CD4-positive, alpha-beta T cell treated with Interleukin-10 for 1 hour (primary cell): ENCODE data around the gene SUPT16H.
A peak's percentile ranks its signal among the peaks of the same experiment; 100 is the strongest.
"Not testable (repeated sequence)": the region's sequence is repeated elsewhere in the genome, so short reads cannot be mapped to it uniquely, and the experiment has no call there.

ENCODE experiments used
- DNase-seq: peaks from one replicate; pipeline ENCODE4 v3.0.0-alpha.2; 2020

SUPT16H gene

DNA sequence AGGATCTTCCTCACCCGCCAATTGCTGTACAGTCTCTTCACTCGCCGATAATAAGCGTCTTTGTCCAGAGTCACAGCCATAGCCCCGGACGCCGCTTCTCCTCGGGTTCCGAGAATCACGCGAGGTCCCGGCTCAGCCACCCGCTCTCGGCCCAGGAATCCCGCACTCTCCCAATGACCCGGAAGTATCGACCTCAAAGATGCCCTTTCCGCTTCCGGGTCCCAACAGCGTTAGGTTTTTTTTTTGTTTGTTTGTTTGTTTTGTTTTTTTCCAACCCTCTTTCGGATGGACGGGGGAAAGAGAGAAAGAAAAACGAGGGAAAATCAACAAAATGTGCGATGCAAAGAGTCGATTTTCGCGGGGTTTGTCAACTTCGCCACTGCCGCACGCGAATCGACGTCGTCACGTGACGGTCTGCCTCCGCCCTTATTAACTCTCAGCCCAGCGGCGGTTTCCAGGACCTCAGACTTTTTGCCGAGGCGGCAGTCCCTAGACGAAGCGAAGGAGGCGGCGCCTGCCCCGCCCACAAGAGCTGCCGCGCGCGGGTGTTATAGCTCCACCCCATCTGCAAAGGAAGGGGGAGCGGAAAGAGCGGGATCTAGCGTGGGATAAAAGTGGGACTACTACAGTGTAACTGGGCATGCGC is at the start of gene SUPT16H:
Gene SUPT16H (minus strand): TSS at position 172 of the 646 bp plus-strand sequence. CDS start 92 bp downstream, at position 80.
- peak; percentile 94 for DNase-seq

DNA sequence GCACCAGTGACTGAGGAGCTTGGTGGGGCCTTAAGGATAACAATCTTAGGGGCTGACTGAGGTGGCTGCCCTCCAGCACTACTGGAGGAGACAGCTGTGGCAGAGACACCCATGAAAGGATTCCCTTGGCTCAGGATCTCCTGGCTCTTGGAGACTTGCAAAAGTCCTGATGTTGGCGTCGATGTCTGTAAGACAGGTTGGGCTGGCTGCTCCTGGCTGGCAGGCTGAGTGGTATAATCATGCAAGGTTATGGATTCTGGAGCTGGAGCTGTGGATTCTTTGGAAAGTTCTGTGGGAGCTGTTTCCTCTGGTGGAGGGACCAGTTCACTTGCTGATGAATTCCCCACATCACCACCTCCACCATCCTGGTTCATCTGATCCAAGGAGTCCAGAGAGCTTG is 47.3 kb upstream of the SUPT16H start:
- DNase-seq, result no peak

DNA sequence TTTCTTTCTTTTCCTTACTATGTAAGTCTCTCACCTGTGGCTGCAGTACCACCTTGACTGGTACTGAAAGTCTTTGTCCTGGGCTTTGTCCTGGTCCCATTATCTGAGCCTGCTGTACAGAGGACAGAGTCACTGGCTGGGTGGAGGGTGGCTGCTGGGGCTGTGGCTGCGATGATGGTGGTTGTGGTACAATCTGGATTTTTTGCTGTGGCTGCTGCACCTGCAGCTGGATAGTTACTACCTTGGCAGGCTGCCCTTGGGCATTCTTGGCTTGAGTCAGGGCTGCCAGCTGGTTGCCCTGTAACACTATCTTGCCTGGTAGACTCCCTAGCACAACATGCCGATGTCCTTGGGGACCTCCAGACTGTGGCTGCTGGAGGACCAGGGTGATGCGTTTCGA is 45.1 kb upstream of the SUPT16H start:
- DNase-seq, result no peak

DNA sequence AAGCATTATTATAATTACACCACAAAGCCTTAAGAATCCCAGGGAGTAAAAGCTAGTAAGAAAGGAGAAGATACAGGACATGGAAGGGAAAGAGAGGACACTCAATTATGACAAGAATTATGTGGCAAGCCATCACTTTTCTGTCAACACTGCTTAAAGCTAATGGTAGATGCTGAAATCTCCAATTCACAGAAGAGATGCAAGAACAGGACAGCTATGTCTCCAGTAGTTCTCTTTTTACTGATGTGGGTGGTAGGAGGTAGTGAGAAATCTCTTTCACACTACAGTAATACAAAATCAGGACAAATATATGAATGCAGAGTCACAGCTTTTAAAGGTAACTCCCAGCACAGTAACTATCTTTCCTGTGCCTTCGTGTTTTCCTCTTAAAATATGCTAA is 42.9 kb upstream of the SUPT16H start:
- no peak for DNase-seq

DNA sequence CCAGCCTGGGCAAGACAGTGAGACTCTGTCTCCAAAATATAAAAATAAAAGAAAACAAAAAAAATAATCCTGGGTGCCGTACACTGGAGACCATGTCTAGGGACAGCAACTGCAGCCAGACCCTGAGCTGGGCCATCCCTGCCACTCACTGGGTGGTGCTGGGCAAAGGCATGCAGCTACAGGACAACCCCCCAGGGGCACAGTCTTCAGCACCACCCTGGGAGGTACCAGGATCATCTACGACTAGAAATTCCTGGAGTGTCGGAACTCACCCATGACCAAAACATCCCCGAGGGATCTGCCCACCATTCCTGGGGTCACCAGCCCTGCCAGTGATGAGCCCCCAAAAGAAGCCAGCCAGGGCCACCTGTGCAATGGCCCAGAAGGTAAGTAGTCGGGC is 35.7 kb upstream of the SUPT16H start:
- no peak for DNase-seq

DNA sequence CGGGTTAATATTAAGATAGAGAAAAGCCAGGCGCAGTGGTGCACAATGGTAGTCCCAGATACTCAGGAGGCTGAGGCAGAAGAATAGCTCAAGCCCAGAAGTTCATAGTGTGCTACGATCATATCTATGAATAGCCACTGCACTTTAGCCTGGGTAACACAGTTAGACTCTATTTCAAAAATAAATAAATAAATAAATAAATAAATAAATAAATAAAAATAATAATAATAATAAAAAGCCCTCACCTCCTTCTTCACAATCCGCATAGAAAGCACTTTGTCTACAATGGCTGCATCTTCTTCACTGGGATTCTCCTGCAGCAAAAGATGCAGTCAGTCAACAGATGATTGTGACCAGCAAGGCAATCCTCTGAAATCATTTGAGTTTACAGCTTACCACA is 31.5 kb upstream of the SUPT16H start:
- no peak for DNase-seq

DNA sequence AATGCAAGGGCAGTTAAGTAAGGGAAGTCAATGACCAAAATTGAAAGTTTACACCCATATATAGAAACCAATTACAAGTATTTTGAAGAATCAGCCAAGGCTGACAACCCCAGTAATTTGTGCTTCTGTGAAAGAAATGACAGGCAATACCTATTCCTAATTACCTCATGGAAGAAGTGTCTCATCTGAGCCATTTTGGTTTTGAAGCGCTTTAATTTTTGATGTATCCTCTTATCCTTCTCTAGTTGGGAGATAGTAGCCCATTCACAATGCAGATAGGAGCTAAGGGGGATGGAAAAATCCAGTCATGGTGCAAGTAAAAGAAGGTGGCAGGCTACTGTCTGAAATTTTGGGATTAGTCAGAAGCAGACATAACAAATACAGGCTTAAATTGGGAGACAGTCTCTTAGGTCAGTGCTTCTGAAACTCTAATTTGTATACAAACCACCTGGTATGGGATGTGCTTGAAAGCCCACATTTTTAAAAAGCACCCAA is 30.4 kb upstream of the SUPT16H start:
- DNase-seq, result no peak

DNA sequence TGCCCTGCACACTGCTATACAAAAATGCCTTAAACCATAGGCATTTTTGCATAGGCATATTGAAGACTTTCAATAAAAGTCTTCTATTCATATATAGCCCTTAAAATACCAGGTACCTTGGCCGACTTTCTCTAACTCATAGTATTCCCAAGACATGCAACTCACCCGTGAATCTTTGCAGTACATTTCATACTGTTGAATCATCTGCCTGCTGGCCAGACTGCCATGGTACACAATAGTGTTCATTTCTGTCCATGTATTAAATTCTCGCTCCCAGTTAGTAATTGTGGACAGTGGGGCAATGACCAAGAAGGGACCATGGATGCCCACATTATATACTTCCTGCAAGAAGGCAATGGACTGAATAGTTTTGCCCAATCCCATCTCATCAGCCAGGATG is 24.3 kb upstream of the SUPT16H start:
- DNase-seq, result no peak

DNA sequence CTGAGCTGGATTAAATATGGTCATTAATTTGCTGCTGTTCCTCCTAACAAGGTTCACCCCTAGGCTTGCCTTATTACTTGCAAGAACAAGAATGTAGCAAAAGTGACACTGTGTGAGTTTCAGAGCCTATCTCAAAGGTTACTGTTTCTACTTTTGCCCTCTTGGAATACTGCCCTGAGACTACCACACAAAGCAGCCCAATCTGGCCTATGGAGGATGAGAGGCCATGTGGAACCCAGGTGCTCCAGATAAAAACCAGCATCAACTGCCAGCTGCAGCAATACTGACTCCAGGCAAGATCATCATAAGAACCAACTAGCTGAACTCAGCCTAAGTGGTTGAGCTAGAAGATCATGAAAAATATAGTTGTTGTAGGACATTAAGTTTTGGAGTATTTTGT is 22.4 kb upstream of the SUPT16H start:
- no peak for DNase-seq

DNA sequence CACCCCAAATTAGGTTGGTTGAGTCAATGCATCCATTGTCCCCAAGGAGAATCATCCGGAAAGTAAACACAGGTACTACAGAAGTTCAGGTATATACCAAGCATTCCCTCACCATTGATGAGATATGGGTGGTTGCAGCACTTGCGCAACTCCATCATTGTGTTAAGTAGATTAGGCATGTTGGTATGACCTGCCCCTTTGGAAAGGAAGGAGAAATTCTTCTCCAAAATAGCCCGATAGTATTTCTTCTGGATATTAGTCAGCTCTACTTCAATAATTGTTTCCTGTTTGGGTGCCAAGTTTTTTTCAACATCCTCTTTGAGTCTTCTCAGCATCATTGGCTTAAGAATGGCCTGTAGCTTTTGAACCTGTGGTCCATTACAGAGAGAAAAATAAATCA is 21.3 kb upstream of the SUPT16H start:
- DNase-seq, result no peak

DNA sequence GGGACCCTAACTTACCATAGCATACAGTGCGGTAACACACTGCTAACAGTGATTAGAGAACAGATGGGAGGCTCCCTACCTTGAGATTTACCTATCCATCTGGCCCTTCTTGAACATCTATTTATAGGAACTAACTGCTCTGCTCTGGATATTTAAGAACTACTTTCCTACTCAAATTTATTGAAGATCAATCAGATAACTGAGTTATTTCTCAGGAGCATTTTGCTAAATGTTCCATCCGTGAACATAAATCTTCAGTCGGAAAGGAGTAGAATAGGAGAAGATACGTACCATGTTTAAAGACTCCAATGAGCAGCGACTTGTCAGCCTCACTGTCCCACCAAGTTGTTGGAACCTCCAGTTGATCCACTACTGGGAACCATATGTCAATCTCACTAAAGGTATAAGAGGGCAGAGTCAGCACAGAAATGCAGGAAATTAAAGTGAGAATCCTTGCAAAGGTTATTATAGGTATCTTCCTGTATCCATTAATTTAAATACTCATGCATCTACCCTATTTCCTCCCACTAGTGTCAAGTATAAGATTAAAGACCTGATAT is 15.6 kb upstream of the SUPT16H start:
- no peak for DNase-seq

DNA sequence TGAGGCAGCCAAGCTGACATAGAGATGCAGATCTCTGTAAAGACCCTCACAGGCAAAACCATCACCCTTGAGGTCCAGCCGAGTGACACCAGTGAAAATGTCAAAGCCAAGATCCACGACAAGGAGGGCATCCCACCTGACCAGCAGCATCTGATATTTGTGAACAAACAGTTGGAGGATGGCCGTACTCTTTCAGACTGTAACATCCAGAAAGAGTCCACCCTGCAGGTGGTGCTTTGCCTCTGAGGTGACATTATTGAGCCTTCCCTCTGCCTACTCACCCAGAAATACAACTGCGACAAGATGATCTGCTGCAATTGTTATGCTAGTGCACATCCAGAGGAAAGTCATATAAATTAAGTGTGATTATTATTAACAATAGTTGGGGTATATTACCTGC is 15.1 kb upstream of the SUPT16H start:
- DNase-seq, result no peak

DNA sequence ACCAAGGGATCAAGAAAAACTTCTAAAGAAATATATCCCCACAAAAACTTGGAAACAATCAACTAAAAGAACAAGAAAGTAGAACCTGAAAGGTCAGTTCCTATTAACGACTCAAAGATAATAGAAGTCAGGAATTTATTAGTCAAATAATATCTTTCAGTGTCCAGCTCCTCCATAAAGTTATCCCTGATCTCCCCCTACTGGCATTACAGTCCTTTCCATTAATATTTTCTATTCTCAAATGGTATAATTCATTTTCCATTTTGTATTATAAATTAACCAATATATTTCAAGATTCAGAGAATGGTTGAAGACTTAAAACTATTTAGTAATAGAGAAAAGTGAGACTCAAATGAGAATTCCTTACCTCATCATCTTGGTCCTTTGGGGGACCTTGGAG is 11.6 kb upstream of the SUPT16H start:
- no peak for DNase-seq

DNA sequence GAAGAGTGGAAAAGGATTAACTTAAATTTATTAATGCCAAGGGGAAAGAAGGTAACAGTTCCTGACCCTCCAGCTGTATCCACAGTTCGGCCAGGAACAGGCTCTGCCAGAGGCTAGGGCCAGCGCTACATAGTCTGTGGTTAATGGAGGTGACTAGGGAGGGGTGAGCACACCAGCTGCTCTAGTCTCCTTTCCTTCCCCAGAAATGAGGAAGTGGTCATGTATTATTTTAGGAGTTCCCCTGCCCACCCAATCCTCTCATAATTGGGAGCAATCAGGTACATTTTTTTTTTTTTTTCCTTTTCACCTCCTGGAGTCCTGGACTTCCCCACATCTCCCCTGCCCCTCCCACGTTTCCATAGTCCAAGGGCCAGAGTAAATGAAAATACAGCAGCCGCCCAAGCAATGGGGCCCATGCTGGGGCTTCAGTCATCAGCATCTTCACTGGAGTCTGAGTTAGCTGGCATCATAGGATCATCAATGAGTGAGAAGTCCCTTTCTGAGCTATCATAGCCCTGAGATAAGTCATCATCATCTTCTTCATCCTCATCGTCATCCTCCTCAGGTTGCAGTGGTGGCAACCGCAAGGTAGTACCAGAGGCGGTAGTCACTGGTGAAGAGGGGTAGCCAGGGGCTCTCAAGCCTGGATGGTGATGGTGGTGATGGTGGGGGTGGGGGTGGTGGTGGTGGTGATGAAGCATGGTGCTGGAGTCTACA is 1.5 kb upstream of the SUPT16H start:
- DNase-seq, result peak; percentile 8

DNA sequence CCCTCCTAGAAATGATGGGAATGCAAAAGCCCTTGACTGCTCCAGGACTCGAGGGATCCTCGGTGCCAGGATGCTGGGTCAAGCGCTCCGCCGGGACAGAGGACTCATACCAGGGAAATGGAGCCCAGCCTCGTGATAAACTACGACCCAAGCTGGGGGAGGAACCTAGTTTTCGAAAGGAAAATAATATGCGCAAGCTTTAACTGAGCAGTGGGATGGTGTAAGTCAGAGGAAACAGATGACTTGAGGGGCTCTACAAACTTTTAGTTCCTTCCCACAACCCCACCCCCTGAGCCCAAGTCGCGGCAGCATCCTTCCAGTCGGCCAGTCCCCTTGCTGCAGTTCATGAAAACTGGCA is 654 bp upstream of the SUPT16H start:
- no peak for DNase-seq

DNA sequence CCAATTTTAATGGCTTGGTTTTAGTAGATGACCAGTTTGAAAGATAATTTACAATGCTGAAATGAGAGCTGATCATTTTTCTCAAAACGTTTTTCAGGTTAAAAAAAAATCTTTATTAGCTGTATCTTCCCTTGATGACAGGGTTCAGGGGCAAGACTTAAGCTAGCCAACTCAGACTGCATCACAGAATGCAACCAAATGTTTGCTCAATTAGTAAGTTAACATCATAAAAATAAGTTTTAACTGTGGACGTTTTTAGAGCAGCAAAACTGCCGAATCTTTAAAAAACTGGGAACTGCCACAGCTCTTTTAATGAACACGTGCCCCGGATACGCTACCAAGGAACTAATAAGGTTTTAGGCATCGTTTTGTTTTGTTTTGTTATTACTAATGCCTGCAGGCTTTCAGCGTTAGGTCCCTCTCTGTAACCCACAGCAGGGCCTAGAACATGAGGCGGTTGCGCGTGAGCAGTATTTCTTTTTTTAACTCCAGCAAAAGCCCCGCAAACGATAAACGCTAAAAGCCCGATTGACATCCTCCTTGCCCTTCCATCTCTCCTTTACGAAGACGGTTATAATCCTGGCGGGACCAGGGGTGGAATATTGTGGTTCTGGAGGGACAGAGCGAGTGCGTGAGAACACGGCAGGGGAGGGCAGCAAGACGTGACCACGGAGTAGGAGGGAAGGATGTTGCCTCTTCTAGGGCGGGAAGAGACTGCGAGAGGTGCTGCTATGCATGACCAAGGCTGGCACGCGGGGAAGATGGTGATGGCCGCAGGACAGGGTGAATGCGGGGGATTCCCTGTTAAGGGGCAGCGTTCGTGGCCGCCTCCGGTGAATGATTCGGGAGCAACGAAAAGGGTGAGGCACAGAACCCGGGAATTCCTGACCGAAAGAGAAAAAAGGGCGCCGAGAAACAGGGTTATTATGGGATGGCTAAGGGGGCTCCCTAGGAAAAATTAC is 652 bp downstream of the SUPT16H start:
- DNase-seq, result peak; percentile 53

DNA sequence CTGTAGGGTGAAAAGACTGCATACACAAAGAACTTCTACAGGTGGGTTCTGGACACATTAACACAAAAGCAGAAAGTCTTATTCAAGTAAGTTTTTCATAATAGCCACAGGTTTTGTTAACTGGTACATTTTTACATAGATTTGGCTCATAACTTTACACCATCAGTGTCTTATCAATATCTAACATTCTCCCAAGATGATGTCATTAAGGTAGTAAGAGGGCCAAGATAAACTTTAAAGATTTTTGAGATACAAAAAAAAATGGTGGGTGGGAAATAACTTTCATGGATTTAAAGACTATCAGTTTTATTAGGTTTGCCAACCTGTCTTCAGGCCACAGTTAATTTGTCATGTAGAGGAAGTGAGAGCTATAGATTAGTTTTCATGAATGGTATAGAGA is 1.7 kb downstream of the SUPT16H start:
- DNase-seq, result no peak

DNA sequence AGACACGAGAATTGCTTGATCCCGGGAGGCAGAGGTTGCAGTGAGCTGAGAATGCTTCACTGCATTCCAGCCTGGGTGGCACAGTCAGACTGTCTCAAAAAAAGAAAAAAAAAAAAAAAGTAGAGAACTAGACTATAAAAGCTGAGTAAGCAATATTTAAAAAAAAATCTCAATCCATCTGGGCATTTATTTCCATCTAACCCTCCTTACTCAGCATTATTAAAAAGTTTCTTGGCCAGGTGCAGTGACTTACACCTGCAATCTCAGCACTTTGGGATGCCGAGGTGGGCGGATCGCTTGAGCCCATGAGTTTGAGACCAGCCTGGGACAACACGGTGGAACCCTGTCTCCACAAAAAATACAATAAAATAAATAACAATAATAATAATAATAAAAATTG is 4.5 kb downstream of the SUPT16H start:
- no peak for DNase-seq

DNA sequence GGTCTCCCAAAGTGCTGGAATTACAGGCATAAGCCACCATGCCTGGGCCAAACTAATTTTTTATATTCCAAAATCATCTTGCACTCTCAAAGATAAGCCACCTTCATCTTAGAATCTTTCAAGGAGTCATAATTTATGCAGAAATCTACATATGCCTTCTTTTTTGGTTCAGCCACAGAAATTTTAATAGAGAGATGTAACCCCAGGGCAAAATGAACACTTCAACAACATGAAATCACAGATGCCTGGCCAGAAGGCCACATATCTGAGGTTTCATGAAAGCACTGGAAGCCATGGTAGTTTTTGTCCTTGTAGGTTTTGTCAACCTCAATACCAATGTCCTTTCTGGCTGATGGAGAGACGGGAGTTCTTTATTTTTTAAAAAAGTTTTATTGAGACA is 9.8 kb downstream of the SUPT16H start:
- DNase-seq, result no peak

DNA sequence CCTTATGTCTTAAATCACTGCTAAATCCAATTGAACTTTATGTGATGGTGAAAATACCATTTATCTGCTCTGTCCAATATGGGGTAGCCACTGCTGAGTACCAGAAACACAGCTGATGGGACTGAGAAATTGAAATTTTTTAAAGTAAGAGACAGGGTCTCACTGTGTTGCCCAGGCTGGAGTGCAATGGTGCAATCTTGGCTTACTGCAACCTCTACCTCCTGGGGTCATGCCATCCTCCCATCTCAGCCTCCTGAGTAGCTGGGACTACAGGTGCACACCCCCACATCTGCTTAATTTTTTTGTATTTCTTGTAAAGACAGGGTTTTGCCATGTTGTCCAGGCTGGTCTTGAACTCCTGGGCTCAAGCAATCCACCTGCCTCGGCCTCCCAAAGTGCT is 11.0 kb downstream of the SUPT16H start:
- DNase-seq, result not testable (repeated sequence)

DNA sequence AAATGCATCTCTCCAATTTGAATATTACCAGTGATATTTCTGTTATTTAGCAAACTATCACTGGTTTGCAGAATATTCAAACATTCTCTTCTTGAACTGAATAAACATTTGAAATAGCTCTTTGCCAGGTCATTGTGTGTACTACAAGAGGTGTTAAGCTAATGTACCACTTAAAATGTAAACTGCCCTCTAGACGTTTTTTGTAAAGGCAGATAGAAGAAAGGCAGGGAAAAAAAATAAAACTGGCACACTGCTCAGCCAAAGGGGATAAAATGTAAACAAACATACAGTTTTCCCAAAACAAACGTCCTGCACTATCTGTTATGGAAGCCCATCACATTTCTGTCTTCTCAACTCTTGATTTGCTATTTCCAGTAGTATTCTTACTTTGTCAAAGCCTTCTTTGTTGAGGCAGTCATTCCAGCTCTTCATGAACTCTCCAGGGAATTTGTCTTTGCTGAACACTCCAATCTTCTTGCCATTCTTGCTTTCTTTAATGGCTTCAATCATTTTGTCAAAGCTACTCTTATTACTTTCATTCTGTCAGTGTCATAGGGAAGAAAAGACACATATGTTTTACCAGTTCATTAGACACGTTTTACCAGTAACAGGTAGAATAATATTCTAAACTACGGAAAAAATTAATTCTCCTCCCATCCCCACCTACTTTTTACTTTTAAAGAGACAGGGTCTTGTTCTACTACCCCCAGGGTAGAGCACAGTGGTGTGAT is 13.7 kb downstream of the SUPT16H start:
- DNase-seq, result no peak

DNA sequence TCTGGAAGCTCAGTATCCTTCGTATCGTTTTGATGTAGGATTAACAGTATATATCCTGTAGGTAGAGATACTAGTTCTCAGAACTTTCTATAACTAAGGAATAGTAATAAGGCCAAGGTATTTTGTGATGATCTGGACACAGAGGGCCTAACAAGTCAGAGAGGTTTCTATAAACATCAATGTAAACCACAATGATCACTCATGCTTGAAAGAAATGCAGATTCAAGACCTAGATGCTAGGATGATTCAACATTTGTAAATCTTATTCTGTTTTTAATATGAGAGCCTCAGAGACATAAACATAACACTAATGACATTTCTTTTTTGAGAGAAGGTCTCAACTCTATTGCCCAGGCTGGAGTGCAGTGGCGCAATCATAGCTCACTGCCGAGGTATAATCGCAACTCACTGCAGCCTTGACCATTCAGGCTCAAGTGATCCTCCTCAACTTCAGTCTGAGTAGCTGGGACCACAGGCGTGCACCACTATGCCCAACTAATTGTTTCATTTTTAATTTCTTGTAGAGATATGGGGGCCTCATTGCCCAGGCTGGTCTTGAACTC is 16.2 kb downstream of the SUPT16H start:
- no peak for DNase-seq
